Measurements from ENCODE around the gene ADAT3.
"Not testable (repeated sequence)": the region's sequence is repeated elsewhere in the genome, so short reads cannot be mapped to it uniquely, and the experiment has no call there.

Gene ADAT3

DNA sequence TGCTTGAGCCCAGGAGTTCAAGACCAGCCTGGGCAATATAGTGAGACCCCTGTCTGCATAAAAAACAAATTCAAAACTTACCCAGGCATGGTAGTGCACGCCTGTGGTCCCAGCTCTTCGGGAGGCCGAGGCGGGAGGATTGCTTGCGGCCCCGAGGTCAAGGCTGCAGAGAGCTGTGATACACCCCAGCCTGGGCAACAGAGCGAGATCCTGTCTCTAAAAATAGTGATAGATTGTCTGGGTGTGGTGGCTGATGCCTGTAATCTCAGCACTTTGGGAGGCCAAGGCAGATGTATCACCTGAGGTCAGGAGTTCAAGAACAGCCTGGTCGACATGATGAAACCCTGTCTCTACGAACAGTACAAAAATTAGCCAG lies 37.9 kb upstream of the ADAT3 start:
- DNase-seq = no peak

- DNase-seq = no peak
These were observed 36.2 kb upstream of the ADAT3 start for GRCh38 chr19:1868971-1869370.

DNA sequence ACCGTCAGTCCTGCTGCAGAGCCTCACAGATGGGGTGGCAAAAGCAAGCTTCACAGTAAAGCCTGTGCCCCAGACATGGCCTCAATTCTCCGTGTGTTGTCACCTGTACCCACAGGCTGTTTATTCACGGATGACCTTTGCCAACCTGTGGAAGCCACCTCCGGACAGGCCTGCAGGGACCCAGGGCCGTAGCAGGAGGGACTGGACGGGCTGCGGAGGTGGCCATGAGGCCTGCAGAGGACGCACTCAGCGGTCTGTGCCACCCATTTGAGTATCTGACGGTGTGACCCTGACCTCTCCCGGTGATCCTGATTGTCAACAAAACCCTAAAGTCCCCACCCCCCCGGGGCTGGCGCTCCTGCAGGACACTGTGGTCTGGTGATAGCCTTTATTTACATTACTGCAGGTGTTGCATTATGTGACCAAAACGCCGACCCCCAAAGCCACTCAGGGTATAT lies 34.0 kb upstream of the ADAT3 start:
- no peak for DNase-seq

- no peak for DNase-seq
These were observed 33.6 kb upstream of the ADAT3 start for GRCh38 chr19:1871630-1872029.

- DNase-seq = no peak
These were observed 32.2 kb upstream of the ADAT3 start for GRCh38 chr19:1872807-1873523.

DNA sequence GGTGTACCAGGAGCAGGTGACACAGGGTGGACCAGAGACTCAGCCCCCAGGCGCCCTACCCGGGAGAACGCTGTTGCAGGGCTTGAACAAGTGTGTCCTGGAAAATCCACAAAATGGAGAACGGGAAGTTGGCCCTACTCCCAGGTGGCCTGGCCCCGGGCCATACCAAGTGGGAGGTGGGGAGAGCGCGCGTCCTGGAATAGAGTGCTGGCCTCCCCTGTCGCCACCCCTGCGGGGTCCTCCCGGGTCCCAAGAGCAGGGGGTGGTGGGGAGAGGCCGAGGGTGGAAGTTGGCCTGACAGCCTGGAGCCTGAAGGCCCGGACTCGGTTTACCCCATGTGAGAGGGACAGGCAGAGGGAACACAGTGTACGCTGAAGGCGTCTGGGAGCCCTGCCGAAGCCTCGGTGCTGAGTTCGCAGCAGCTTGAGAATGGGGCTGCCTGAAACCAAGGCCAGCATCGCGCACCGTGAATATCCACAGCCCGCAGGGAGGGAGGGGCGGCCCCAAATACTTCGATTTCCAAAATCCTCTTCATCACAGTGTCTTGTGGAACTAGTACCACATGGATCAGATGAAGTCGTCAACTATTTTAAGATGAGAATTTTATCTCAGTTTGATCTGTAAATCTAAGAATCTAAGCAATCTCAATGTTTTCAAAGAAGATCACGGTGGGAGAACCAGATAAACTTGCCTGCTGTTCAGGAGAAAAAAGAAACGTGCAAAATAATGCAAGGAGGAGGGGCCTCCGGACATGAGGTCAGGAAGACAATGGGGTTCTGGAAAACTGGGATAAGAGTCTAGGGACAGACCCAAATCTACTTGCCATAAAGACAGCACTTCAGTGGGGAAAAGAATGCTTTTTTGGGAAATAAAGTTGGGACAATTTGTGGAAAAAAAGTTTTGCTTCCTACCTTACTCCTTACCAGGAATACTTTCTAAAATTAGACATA lies 31.4 kb upstream of the ADAT3 start:
- DNase-seq = no peak

GRCh38 chr19:1874554-1875185 lies 30.5 kb upstream of the ADAT3 start:
- DNase-seq = peak; percentile 35

DNA sequence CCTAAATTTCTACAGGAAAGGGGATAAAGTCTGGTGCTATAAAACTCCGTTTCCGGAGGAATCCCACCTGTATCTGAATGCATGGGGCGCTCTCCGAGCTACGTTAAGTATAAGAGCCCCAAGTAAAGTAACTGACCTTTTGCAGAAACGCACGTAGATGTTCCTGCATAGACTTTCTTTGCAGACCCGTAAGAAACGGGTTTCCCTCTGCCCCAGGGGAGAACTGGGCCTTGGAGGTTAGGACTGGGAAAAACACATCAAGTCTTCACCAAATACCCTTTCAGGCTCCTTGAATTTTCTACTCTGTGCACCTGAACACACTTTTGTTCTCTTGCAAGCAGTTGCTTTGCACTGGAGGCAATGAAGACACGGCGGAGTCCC lies 29.9 kb upstream of the ADAT3 start:
- DNase-seq = not testable (repeated sequence)

- peak; percentile 90 for DNase-seq
These were observed 29.3 kb upstream of the ADAT3 start for GRCh38 chr19:1875646-1876495.

GRCh38 chr19:1876496-1877279 lies 28.5 kb upstream of the ADAT3 start:
- DNase-seq = not testable (repeated sequence)

GRCh38 chr19:1877280-1877660 lies 27.9 kb upstream of the ADAT3 start:
- DNase-seq = not testable (repeated sequence)

GRCh38 chr19:1878583-1878982 lies 26.6 kb upstream of the ADAT3 start:
- not testable (repeated sequence) for DNase-seq

GRCh38 chr19:1879982-1880381 lies 25.2 kb upstream of the ADAT3 start:
- not testable (repeated sequence) for DNase-seq

- DNase-seq = no peak
These were observed 24.4 kb upstream of the ADAT3 start for GRCh38 chr19:1880611-1881392.

GRCh38 chr19:1881393-1882088 lies 23.7 kb upstream of the ADAT3 start:
- not testable (repeated sequence) for DNase-seq

DNA sequence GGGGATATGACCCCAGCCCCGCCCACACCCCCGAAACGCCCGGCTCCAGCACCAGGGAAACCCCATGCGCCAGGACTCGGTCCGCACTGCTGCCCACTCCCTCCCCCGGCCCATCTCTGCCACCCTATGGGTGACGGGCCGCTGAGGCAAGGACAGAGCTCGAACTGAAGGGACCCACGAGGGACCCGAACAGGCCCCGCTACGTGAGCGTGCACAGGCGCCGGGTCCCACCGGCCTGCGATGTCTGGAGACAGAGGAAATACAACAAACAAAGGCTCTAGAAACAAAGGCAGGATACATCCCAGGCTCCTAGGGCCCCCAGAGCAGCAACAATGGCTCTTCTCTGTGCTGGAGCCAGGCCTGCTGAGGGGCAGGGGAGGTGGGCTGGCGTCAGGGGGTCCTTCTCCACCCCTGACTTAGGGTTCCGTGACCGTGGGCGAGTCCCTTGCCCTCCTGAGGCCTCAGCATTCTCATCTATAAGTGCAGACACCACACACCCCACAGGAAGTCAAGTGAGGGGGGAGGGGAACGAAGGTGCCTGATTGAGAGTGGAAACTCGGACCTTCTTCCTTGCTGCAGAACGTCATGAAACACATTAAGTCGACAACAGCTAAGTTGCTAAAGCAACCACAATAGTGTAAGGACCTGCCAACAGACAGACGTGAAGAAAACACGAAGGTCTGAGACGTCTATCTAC lies 23.0 kb upstream of the ADAT3 start:
- no peak for DNase-seq

DNA sequence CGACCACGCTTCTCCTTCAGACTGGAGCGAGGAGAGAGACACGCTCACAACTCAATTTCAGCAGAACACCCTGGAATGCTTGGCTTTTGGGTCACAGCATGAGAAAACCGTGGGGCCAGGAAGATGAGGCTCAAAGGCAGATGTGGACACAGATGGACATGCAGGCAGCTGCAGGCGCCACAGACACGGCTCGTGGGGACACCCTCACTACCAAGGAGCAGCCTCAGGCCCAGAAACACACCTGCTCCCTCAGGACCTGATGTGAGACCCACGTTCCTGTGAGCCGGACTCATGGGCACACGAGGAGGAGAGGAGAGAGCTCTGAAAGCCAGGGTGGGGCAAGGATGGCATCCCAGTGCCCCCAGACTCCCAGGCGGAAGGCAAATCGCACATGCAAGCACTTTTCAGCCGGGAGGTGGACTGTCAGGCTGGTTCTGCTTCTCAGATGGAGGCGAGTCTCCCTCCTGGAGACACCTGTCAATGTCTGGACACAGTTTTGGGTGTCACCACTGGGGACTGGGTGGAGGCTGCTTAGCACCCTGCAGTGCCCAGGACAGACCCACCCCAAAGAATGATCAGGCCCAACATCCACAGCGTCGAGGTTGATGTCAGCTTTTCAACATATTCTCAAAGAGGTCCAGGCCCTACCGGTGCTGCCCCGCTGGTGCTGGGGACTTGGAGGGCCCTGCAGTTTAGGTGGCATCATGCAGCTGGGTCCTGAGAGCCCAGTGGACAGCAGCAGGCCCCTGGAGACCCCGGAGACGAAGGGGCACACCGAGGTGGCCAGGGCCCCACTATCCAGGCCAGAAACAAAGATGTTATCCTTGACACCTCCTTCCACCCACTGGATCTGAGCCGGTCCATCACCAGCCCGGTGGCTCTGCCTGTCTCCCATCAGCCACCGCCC lies 22.2 kb upstream of the ADAT3 start:
- DNase-seq = no peak

GRCh38 chr19:1883784-1884183 lies 21.4 kb upstream of the ADAT3 start:
- DNase-seq = no peak

Data from EL (cell line).